ENCODE measurements around the gene ARHGEF1. TPM values are rescaled to one million over a fixed set of nuclear protein-coding genes. Genes with fewer than 3 reads are reported as not detected.

Gene ARHGEF1
- total RNA-seq, 2 donors from 2014 or later: 57.1 to 65.6 TPM

- 56% methylated on average over 12 of the region's 12 CpGs for WGBS
- H3K27me3 ChIP-seq (replicated peaks; ENCODE audit: insufficient read depth): peaks cover 23% of the 10 kb centered on the region
- intact Hi-C loops (cut with DNase I): no loop called here
These were observed 34.7 kb downstream of the ARHGEF1 start for GRCh38 chr19:41917676-41918075.

GRCh38 chr19:41918095-41918494, 35.1 kb downstream of the ARHGEF1 start:
- Histone ChIP-seq H3K9me3 (no peaks in the 10 kb centered on the region), H3K27me3 (replicated peaks; ENCODE audit: insufficient read depth) (peaks cover 23% of the 10 kb centered on the region), H3K4me1 (replicated peaks) (no peaks in the 10 kb centered on the region), H3K27ac (no peak overlapping the region), H3K36me3 (no peaks in the 10 kb centered on the region), H3K4me3 (no peak overlapping the region)
- DNase-seq (ENCODE audit: low spot score): no peak
- WGBS: 82% methylated on average over 6 of the region's 6 CpGs
- intact Hi-C loops (cut with DNase I): no loop called here
- TF ChIP-seq POLR2AphosphoS5 (IDR thresholded peaks at IDR 0.05) (no peak), CTCF (IDR thresholded peaks at IDR 0.05) (no peak), POLR2A (IDR thresholded peaks at IDR 0.05) (no peak)

More at GRCh38 chr19:41917676-41918075, 34.7 kb downstream of the ARHGEF1 start:
- Histone ChIP-seq H3K36me3 (no peaks in the 10 kb centered on the region), H3K4me3 (no peak overlapping the region), H3K4me1 (replicated peaks) (no peaks in the 10 kb centered on the region), H3K27ac (no peak overlapping the region), H3K9me3 (no peaks in the 10 kb centered on the region)
- DNase-seq (ENCODE audit: low spot score): no peak
- TF ChIP-seq CTCF (IDR thresholded peaks at IDR 0.05): no peak
- no peak for TF ChIP-seq POLR2A (IDR thresholded peaks at IDR 0.05)
- TF ChIP-seq POLR2AphosphoS5 (IDR thresholded peaks at IDR 0.05): no peak

- H3K4me1 ChIP-seq (replicated peaks): no peaks in the 10 kb centered on the region
- DNase-seq (ENCODE audit: low spot score): no peak
- H3K9me3 ChIP-seq: no peaks in the 10 kb centered on the region
- TF ChIP-seq POLR2A (IDR thresholded peaks at IDR 0.05) (no peak), CTCF (IDR thresholded peaks at IDR 0.05) (no peak), POLR2AphosphoS5 (IDR thresholded peaks at IDR 0.05) (no peak)
- no peak overlapping the region for H3K4me3 ChIP-seq
- H3K27ac ChIP-seq: no peak overlapping the region
- H3K27me3 ChIP-seq (replicated peaks; ENCODE audit: insufficient read depth): peaks cover 16% of the 10 kb centered on the region
- no peaks in the 10 kb centered on the region for H3K36me3 ChIP-seq
- WGBS: 93% methylated on average over 5 of the region's 5 CpGs
- intact Hi-C loops (cut with DNase I): no loop called here
These were observed 35.8 kb downstream of the ARHGEF1 start for GRCh38 chr19:41918653-41919244.

GRCh38 chr19:41919948-41920712, 37.1 kb downstream of the ARHGEF1 start:
- no peak for DNase-seq (ENCODE audit: low spot score)
- Histone ChIP-seq H3K4me3 (no peak overlapping the region), H3K27ac (no peak overlapping the region), H3K36me3 (no peaks in the 10 kb centered on the region), H3K27me3 (replicated peaks; ENCODE audit: insufficient read depth) (peaks cover 14% of the 10 kb centered on the region), H3K4me1 (replicated peaks) (no peaks in the 10 kb centered on the region), H3K9me3 (no peaks in the 10 kb centered on the region)
- WGBS: 87% methylated on average over 33 of the region's 33 CpGs
- intact Hi-C loops (cut with DNase I): no loop called here
- TF ChIP-seq POLR2A (IDR thresholded peaks at IDR 0.05) (no peak), CTCF (IDR thresholded peaks at IDR 0.05) (no peak), POLR2AphosphoS5 (IDR thresholded peaks at IDR 0.05) (no peak)

All from prostate gland (tissue), 2 donors.